CD4-positive, alpha-beta memory T cell (primary cell): ENCODE results near the gene TRAF7. TPM values are rescaled to one million over a fixed set of nuclear protein-coding genes. Genes with fewer than 3 reads are reported as not detected.
A peak's percentile ranks its signal among the peaks of the same experiment; 100 is the strongest.

Experiments
- CTCF ChIA-PET: fragments of 350-600 bp; sonication (Branson Sonifier 250); formaldehyde crosslinking; loops from one replicate; lab custom pipeline; 2021; ENCODE audit warnings: inconsistent platforms; ENCODE audit not compliant: partially characterized antibody; lab: Charles Lee
- POLR2A ChIA-PET: fragments of 350-600 bp; sonication (Branson Sonifier 250); formaldehyde crosslinking; loops from one replicate; lab custom pipeline; 2021; ENCODE audit not compliant: partially characterized antibody; lab: Charles Lee
- DNase-seq, 5 donors: peaks; one replicate each; pipeline versions ENCODE4 v3.0.0 to v3.0.0-alpha.2; 2020 to 2022; ENCODE audit warnings: mixed read lengths in 1 of 5
- H3K27ac ChIP-seq: one replicate; pipeline ENCODE4 v1.7.0; 2013; ENCODE audit warnings: low read depth, low read length
- H3K27me3 ChIP-seq: 2 replicates; pipeline ENCODE4 v1.7.0; 2013; ENCODE audit warnings: mild to moderate bottlenecking, low read length, moderate library complexity; ENCODE audit not compliant: insufficient read depth
- H3K36me3 ChIP-seq: 2 replicates; pipeline ENCODE4 v1.7.0; 2013; ENCODE audit warnings: mild to moderate bottlenecking, low read length, moderate library complexity; ENCODE audit not compliant: insufficient read depth
- H3K4me1 ChIP-seq: 2 replicates; pipeline ENCODE4 v1.7.0; 2013; ENCODE audit warnings: mild to moderate bottlenecking, low read length, moderate library complexity; ENCODE audit not compliant: insufficient read depth
- H3K4me3 ChIP-seq, 2 donors: one replicate each; pipeline ENCODE4 v1.7.0; 2013; ENCODE audit warnings: low read length in 2 of 2, mild to moderate bottlenecking in 1 of 2
- H3K9me3 ChIP-seq, 2 donors: one replicate each; pipeline ENCODE4 v1.7.0; 2013; ENCODE audit warnings: low read length in 2 of 2, control low read depth in 1 of 2; ENCODE audit not compliant: control insufficient read depth in 1 of 2
- H3K27ac Mint-ChIP-seq, 7 donors: one replicate each; pipeline ENCODE4 v1.8.0; 2020 to 2021; ENCODE audit warnings: mixed read lengths in 7 of 7, mild to moderate bottlenecking in 6 of 7, inconsistent platforms in 3 of 7, moderate library complexity in 3 of 7
- H3K27me3 Mint-ChIP-seq, 2 donors: one replicate each; pipeline ENCODE4 v1.8.0; 2020 to 2021; ENCODE audit warnings: mixed read lengths in 2 of 2
- H3K36me3 Mint-ChIP-seq, 2 donors: one replicate each; pipeline ENCODE4 v1.8.0; 2020 to 2021; ENCODE audit warnings: mixed read lengths in 2 of 2, inconsistent platforms in 1 of 2, mild to moderate bottlenecking in 1 of 2
- H3K4me1 Mint-ChIP-seq, 4 donors: one replicate each; pipeline ENCODE4 v1.8.0; 2020 to 2021; ENCODE audit warnings: mixed read lengths in 4 of 4, mild to moderate bottlenecking in 1 of 4
- H3K4me3 Mint-ChIP-seq, 8 donors: one replicate each; pipeline ENCODE4 v1.8.0; 2020 to 2021; ENCODE audit warnings: mixed read lengths in 8 of 8, mild to moderate bottlenecking in 7 of 8, moderate library complexity in 6 of 8, inconsistent platforms in 3 of 8
- H3K9me3 Mint-ChIP-seq, 8 donors: one replicate each; pipeline ENCODE4 v1.8.0; 2020 to 2021; ENCODE audit warnings: mixed read lengths in 8 of 8, mild to moderate bottlenecking in 5 of 8, inconsistent platforms in 3 of 8, moderate library complexity in 1 of 8
- intact Hi-C: fragments of 100-400 bp; cut with micrococcal nuclease; formaldehyde crosslinking; loops from one replicate; pipeline ENCODE4 v1.15.1; 2023
- polyA plus RNA-seq, 2 donors: library from polyadenylated mRNA; unstranded; fragments of 300-500 nt; fragmentation: Illumina TruSeq; gene quantifications; one replicate each; pipeline ENCODE4 v1.2.3, GENCODE V29; 2021
- total RNA-seq, 2 experiments: library from RNA; stranded (reverse); gene quantifications; one replicate each; pipeline ENCODE4 v1.2.3, GENCODE V29; 2021

TRAF7 gene
- total and polyA plus RNA-seq, 4 experiments from 2014 or later, result 1.9 to 41.9 (median 24.9) TPM

DNA sequence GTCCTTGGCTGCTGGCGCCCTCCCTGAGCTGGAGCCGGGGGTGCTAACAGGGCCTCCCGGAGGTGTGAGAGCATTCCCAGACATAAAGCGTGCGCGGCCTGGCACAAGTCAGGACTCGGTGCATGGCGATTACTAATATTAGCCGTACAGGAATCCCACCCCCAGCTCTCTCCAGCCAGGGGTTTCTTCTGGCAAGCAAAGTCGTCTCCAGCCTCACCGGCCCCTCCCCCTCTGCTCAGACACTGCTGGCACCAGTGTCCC lies 35.8 kb downstream of the TRAF7 start:
- H3K4me3 ChIP-seq, result no peak overlapping the region
- CTCF ChIA-PET, result no interaction called here
- Mint-ChIP-seq H3K4me1 (peaks cover 2 to 7% (median 4%) of the 10 kb centered on the region in 4 donors), H3K9me3 (no peaks in the 10 kb centered on the region), H3K4me3 (no peak overlapping the region), H3K36me3 (no peaks in the 10 kb centered on the region), H3K27me3 (peaks cover 3 to 8% of the 10 kb centered on the region in 2 donors), H3K27ac (no peak overlapping the region)
- H3K27me3 ChIP-seq, result peaks cover 10% of the 10 kb centered on the region
- no peaks in the 10 kb centered on the region for H3K36me3 ChIP-seq
- DNase-seq, result no peak
- no peaks in the 10 kb centered on the region for H3K9me3 ChIP-seq
- intact Hi-C loops, result no loop called here
- peaks cover 11% of the 10 kb centered on the region for H3K4me1 ChIP-seq
- no peak overlapping the region for H3K27ac ChIP-seq
- POLR2A ChIA-PET, result interaction anchor here (1.0 kb wide), 1 partner anchor 36 kb away, joined by 3 read pairs; no protein-coding TSS in a partner anchor

GRCh38 chr16:2194166-2194834 lies 38.7 kb downstream of the TRAF7 start:
- H3K4me1 Mint-ChIP-seq, result peaks cover 2 to 13% (median 7%) of the 10 kb centered on the region in 4 donors
- H3K27me3 Mint-ChIP-seq, result peaks cover 15 to 19% of the 10 kb centered on the region in 2 donors

GRCh38 chr16:2194852-2195321 lies 39.3 kb downstream of the TRAF7 start:
- ChIA-PET POLR2A (interaction anchor here (1.0 to 3.6 kb wide), 7 partner anchors 10 to 306 kb away, joined by 3 to 29 read pairs (median 9); partner anchors contain the start of genes ECI1, MLST8, PGP and TEDC2), CTCF (interaction anchor here (0.7 to 3.3 kb wide), 21 partner anchors 21 to 307 kb away, joined by 3 to 42 read pairs (median 5); partner anchors contain the start of genes ABCA3, ECI1 and TEDC2)
- intact Hi-C loops, result loop anchor here (1.0 to 2.0 kb wide), 5 partner anchors 39 to 292 kb away; partner anchors contain the start of genes ABCA3, ECI1 and RNPS1
- Mint-ChIP-seq H3K4me3 (peak overlapping the region in 4 of 8 donors; percentile 49 to 80 (median 64)), H3K27ac (peak overlapping the region in 1 of 7 donors; percentile 55), H3K4me1 (peaks cover 2 to 13% (median 7%) of the 10 kb centered on the region in 4 donors), H3K36me3 (no peaks in the 10 kb centered on the region), H3K27me3 (peaks cover 15 to 19% of the 10 kb centered on the region in 2 donors), H3K9me3 (no peaks in the 10 kb centered on the region)
- no peaks in the 10 kb centered on the region for H3K36me3 ChIP-seq
- peaks cover 30% of the 10 kb centered on the region for H3K27me3 ChIP-seq
- DNase-seq, result peak; percentile 55 to 61 (median 57)
- peaks cover 11% of the 10 kb centered on the region for H3K4me1 ChIP-seq
- H3K27ac ChIP-seq, result no peak overlapping the region
- H3K9me3 ChIP-seq, result no peaks in the 10 kb centered on the region
- H3K4me3 ChIP-seq, result no peak overlapping the region

More at GRCh38 chr16:2194166-2194834, 38.7 kb downstream of the TRAF7 start:
- Histone ChIP-seq H3K27me3 (peaks cover 30% of the 10 kb centered on the region), H3K4me1 (peaks cover 11% of the 10 kb centered on the region), H3K27ac (no peak overlapping the region), H3K4me3 (no peak overlapping the region), H3K36me3 (no peaks in the 10 kb centered on the region), H3K9me3 (no peaks in the 10 kb centered on the region)
- ChIA-PET CTCF (interaction anchor here (0.7 to 3.3 kb wide), 21 partner anchors 22 to 308 kb away, joined by 3 to 42 read pairs (median 5); partner anchors contain the start of genes ABCA3, ECI1 and TEDC2), POLR2A (interaction anchor here (1.0 to 3.6 kb wide), 7 partner anchors 11 to 307 kb away, joined by 3 to 29 read pairs (median 9); partner anchors contain the start of genes ECI1, MLST8, PGP and TEDC2)
- Mint-ChIP-seq H3K36me3 (no peaks in the 10 kb centered on the region), H3K9me3 (no peaks in the 10 kb centered on the region), H3K4me3 (peak overlapping the region in 1 of 8 donors; percentile 80), H3K27ac (peak overlapping the region in 1 of 7 donors; percentile 55)
- intact Hi-C loops, result loop anchor here (2.0 kb wide), 1 partner anchor 75 kb away; the partner anchor contains the start of gene RNPS1
- no peak for DNase-seq

GRCh38 chr16:2195322-2196161 lies 40.0 kb downstream of the TRAF7 start:
- H3K4me3 Mint-ChIP-seq, result peak overlapping the region in 4 of 8 donors; percentile 15 to 49 (median 30)
- no peaks in the 10 kb centered on the region for H3K9me3 Mint-ChIP-seq
- H3K4me1 ChIP-seq, result peaks cover 11% of the 10 kb centered on the region
- no peaks in the 10 kb centered on the region for H3K36me3 Mint-ChIP-seq
- CTCF ChIA-PET, result interaction anchor here (0.9 to 3.3 kb wide), 18 partner anchors 20 to 306 kb away, joined by 3 to 42 read pairs (median 6); partner anchors contain the start of genes ECI1 and TEDC2
- POLR2A ChIA-PET, result interaction anchor here (1.1 to 3.6 kb wide), 6 partner anchors 9 to 306 kb away, joined by 5 to 29 read pairs (median 10); partner anchors contain the start of genes ECI1, MLST8, PGP and TEDC2
- peak overlapping the region in 1 of 2 donors; percentile 31 for H3K4me3 ChIP-seq
- no peaks in the 10 kb centered on the region for H3K9me3 ChIP-seq
- no peaks in the 10 kb centered on the region for H3K36me3 ChIP-seq
- H3K4me1 Mint-ChIP-seq, result peaks cover 2 to 13% (median 7%) of the 10 kb centered on the region in 4 donors
- no peak overlapping the region for H3K27ac ChIP-seq
- DNase-seq, result no peak
- H3K27ac Mint-ChIP-seq, result peak overlapping the region in 1 of 7 donors; percentile 55
- H3K27me3 Mint-ChIP-seq, result peaks cover 17 to 19% of the 10 kb centered on the region in 2 donors
- intact Hi-C loops, result loop anchor here (1.0 to 2.0 kb wide), 5 partner anchors 39 to 292 kb away; partner anchors contain the start of genes ABCA3, ECI1 and RNPS1
- peaks cover 30% of the 10 kb centered on the region for H3K27me3 ChIP-seq

- H3K36me3 Mint-ChIP-seq, result no peaks in the 10 kb centered on the region
- H3K4me3 ChIP-seq, result peak within 1 kb of the TSS in 1 of 2 donors; percentile 31
- peak within 1 kb of the TSS in 7 of 8 donors; percentile 40 to 62 (median 44) for H3K4me3 Mint-ChIP-seq
- no peak within 1 kb of the TSS for H3K27ac Mint-ChIP-seq
- intact Hi-C loops, result no loop called here
- H3K27me3 ChIP-seq, result peaks cover 30% of the 10 kb centered on the region
- no peaks in the 10 kb centered on the region for H3K9me3 ChIP-seq
- no peaks in the 10 kb centered on the region for H3K36me3 ChIP-seq
- POLR2A ChIA-PET, result interaction anchor here (1.5 to 3.6 kb wide), 3 partner anchors 8 to 55 kb away, joined by 3 to 29 read pairs (median 24); partner anchors contain the start of genes ECI1, MLST8 and PGP
- no peak for DNase-seq
- H3K27me3 Mint-ChIP-seq, result peaks cover 17 to 19% of the 10 kb centered on the region in 2 donors
- peaks cover 11% of the 10 kb centered on the region for H3K4me1 ChIP-seq
- no peak within 1 kb of the TSS for H3K27ac ChIP-seq
- CTCF ChIA-PET, result interaction anchor here (1.8 to 3.3 kb wide), 2 partner anchors 29 to 55 kb away, joined by 6 to 42 read pairs; partner anchors contain the start of gene ECI1
- no peaks in the 10 kb centered on the region for H3K9me3 Mint-ChIP-seq
- peaks cover 2 to 13% (median 7%) of the 10 kb centered on the region in 4 donors for H3K4me1 Mint-ChIP-seq
These were observed 40.8 kb downstream of the TRAF7 start, which contains the start of gene CASKIN1 for GRCh38 chr16:2196162-2196980. CASKIN1 (minus strand) TSS chr16:2196605; CDS start chr16:2196432, 173 bp downstream.

- no peak overlapping the region for H3K27ac Mint-ChIP-seq
- Histone ChIP-seq H3K4me1 (peaks cover 11% of the 10 kb centered on the region), H3K36me3 (no peaks in the 10 kb centered on the region), H3K27me3 (peaks cover 30% of the 10 kb centered on the region), H3K4me3 (no peak overlapping the region), H3K27ac (no peak overlapping the region), H3K9me3 (no peaks in the 10 kb centered on the region)
- peak overlapping the region in 7 of 8 donors; percentile 17 to 62 (median 43) for H3K4me3 Mint-ChIP-seq
- H3K27me3 Mint-ChIP-seq, result peaks cover 17 to 19% of the 10 kb centered on the region in 2 donors
- H3K36me3 Mint-ChIP-seq, result no peaks in the 10 kb centered on the region
- intact Hi-C loops, result no loop called here
- no peak for DNase-seq
- H3K9me3 Mint-ChIP-seq, result no peaks in the 10 kb centered on the region
- POLR2A ChIA-PET, result interaction anchor here (1.5 to 3.6 kb wide), 2 partner anchors 8 to 18 kb away, joined by 3 to 24 read pairs; partner anchors contain the start of genes MLST8 and PGP
- CTCF ChIA-PET, result no interaction called here
- peaks cover 2 to 13% (median 7%) of the 10 kb centered on the region in 4 donors for H3K4me1 Mint-ChIP-seq
These were observed 41.5 kb downstream of the TRAF7 start for GRCh38 chr16:2196981-2197511.
